Medulla oblongata (tissue), 1 donor: Measurements from ENCODE around the gene SOX30.

Experiments
- DNase-seq: peaks from one replicate; pipeline ENCODE4 v3.0.0-alpha.2; 2015; ENCODE audit errors: extremely low spot score

The SOX30 gene

GRCh38 chr5:157659868-157660660 lies 7.8 kb upstream of the SOX30 start:
- DNase-seq: no peak

GRCh38 chr5:157658893-157659292 lies 6.7 kb upstream of the SOX30 start:
- no peak for DNase-seq

GRCh38 chr5:157657516-157657915 lies 5.3 kb upstream of the SOX30 start:
- no peak for DNase-seq

- DNase-seq: peak; percentile 8
These were observed 438 bp downstream of the SOX30 start for GRCh38 chr5:157651623-157652376.

GRCh38 chr5:157650991-157651611 lies 1.1 kb downstream of the SOX30 start:
- DNase-seq: no peak

GRCh38 chr5:157649101-157649500 lies 3.1 kb downstream of the SOX30 start:
- DNase-seq: no peak

- DNase-seq: no peak
These were observed 3.8 kb downstream of the SOX30 start for GRCh38 chr5:157648275-157648990.

GRCh38 chr5:157640406-157641066 lies 11.7 kb downstream of the SOX30 start:
- DNase-seq: no peak

- no peak for DNase-seq
These were observed 21.9 kb downstream of the SOX30 start for GRCh38 chr5:157630341-157630740.

GRCh38 chr5:157626831-157627230 lies 25.4 kb downstream of the SOX30 start:
- no peak for DNase-seq

- no peak for DNase-seq
These were observed 28.1 kb downstream of the SOX30 start for GRCh38 chr5:157624144-157624543.

- no peak for DNase-seq
These were observed 31.5 kb downstream of the SOX30 start for GRCh38 chr5:157620776-157621175.

GRCh38 chr5:157618191-157618765 lies 34.0 kb downstream of the SOX30 start:
- no peak for DNase-seq

GRCh38 chr5:157616785-157617184 lies 35.5 kb downstream of the SOX30 start:
- DNase-seq: no peak

GRCh38 chr5:157613385-157614245 lies 38.6 kb downstream of the SOX30 start:
- no peak for DNase-seq

GRCh38 chr5:157612581-157612980 lies 39.7 kb downstream of the SOX30 start:
- DNase-seq: no peak

- peak; percentile 16 for DNase-seq
These were observed 40.4 kb downstream of the SOX30 start for GRCh38 chr5:157611571-157612476.

GRCh38 chr5:157610990-157611389 lies 41.2 kb downstream of the SOX30 start:
- DNase-seq: no peak

- no peak for DNase-seq
These were observed 43.2 kb downstream of the SOX30 start for GRCh38 chr5:157608972-157609565.
